ENCODE measurements around the gene CCNL1.

- TF ChIP-seq CTCF (optimal IDR thresholded peaks at IDR 0.05 in 1 of 3, IDR thresholded peaks at IDR 0.05 in 1 of 3, conservative IDR thresholded peaks at IDR 0.05 in 1 of 3; ENCODE audit: extremely low read depth in 1 of 3, insufficient read depth in 2 of 3, low read length in 3 of 3) (no peak), EZH2 (IDR thresholded peaks at IDR 0.05; ENCODE audit: low read length) (no peak)
These were observed at the start of gene CCNL1 for GRCh38 chr3:157159762-157160657.
